NCI-H187 (cell line): ENCODE measurements around the gene C22orf23.
A peak's percentile ranks its signal among the peaks of the same experiment; 100 is the strongest.

ENCODE experiments used
- DNase-seq, 2 experiments: peaks; one replicate each; lab custom pipeline; 2025; lab: John Stamatoyannopoulos, UW

C22orf23 gene

GRCh38 chr22:37925767-37926166, 27.6 kb downstream of the C22orf23 start:
- DNase-seq: no peak

DNA sequence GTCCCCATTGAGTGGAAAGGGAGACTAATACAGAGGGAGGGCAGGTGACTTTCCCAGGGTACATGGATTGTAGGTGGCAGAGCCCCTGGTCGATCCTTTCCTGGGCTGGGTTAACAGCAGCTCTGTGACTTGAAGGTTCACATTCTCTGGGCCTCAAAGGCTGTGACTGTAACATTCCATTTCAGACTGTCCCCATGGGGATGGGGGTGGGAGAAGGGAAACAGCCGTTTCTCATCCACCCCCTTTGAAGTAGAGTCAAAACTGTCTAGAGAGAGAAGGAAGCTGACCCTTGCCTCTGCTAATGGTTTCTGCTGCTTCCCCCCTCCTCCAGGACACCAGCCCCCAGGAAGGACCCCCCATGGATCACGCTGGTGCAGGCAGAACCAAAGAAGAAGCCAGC, 28.1 kb downstream of the C22orf23 start:
- DNase-seq: no peak

DNA sequence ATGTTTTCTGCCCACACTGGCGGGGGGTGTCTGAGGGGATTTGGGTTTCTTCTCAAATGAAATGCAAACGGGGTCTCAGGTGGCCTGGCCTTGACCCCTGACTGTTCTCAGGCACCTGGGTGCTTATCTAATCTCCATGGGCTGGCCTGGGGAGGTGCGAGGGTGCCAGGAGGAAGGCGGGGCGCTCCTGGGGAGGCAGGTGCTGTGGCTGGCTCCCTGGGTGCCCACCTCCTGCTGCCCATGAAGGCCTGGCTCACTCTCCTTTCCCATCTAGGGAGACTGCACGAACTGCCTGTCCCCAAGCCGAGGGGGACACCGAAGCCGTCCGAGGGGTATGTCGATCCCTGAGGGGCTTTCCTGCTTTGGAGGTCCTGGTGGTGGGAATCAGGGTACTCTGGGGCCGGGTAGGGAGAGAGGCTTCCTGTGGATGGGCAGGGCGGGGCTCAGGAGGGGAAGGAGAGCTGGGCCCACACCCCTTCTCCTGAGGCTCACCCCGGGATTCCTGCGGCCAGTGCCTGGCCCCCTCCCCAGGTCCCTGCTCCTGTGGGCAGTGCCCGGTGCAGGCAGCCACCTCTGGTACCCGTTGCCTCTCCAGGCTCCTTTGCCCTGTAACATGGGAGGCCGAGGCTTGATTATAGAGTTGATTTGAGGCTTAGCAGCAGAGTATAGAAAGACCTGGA, 28.9 kb downstream of the C22orf23 start:
- DNase-seq: no peak

DNA sequence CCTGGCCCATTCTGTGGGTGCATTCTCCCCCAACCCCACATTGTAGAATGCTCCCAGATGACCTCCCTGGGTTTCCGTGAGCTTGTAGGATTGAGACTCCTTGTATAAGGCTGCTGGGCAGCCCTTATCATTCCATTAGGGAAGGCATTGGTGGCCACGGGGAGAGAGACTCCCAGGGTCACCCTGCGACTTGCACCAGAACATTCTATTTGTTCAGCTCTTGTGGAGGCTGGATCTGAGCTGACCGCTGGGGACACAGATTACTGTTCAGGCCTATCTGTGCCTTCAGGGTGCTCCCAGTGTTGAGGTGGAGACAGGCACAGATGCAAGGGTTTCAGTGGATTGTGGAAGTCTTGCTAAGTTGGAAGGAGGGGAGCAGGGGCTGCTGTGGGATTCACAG, 29.5 kb downstream of the C22orf23 start:
- no peak for DNase-seq

DNA sequence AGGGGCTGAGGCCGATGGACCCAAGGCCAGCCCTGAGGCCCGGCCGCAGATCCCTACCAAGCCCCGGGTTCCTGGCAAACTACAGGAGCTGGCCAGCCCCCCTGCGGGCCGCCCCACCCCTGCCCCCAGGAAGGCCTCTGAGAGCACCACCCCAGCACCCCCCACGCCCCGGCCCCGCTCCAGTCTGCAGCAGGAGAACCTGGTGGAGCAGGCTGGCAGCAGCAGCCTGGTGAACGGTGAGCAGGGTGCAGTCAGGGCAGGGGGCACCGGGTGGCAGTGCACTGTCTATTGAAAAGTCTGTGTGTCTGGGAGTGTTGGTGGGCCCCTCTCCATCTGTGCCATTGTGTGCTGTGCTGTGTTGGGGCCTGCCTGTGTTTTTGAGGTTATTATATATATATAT, 31.2 kb downstream of the C22orf23 start:
- no peak for DNase-seq

GRCh38 chr22:37920126-37920525, 33.3 kb downstream of the C22orf23 start:
- DNase-seq: no peak

DNA sequence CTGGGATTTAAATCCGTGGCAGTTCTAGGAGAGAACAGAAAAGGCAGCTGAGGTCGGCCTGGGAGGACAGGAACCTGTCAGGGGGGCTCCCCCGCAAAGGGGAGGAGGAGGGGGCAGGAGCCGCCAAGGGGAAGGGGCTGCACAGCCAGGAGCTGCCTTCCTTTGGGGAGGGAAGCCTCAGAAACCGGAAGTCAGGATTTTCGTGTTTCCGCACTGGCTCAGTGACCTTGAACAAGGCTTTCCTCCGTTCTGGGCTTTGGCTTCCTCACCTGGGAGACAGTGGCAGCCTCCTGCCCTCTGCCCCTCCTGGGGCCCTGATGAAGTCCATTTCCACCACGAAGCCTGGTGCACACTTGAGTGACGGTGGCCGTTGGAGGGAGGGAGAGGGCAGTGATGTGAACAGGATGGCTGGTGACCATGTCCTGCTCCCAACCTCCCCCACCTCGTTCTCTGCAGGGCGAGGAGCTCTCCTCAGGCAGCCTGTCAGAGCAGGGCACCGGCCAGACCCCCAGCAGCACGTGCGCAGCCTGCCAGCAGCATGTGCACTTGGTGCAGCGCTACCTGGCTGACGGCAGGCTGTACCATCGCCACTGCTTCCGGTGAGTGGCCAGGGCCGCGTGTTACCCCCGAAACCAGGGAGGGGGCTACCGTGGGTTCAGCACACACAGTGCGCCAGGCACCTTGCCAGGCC, 34.7 kb downstream of the C22orf23 start:
- DNase-seq: no peak

DNA sequence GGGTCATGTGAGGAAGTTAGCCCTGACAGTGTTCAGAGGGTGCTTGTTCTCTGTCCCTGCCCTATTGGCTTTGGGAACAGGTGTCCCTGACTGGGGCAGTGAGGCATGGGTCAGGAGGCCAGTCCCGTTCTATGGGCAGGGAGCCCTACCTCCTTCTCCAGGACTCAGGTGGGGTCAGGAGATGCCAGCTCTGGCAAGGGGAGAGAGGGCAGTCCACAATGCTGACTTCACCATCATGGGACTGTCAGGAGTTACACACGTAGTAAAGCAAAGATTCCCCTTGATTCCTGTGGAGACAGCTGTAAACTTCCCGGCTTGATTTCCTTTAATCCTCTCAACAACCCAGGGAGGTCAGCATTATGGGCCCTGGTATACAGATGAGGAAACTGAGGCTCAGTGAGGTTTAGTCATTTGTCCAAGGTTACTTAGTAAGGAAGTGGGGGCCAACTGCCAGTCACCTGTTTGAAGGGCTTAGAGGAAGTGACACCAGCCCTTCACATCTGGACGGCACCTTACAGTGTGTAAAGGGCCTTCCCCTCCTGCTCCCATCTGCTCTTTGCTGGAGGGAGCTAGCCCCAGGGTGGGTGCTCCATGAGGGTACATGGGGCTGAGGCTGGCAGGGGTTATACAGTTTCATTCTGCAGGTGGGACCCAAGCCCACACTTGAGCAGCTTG, 35.4 kb downstream of the C22orf23 start:
- no peak for DNase-seq

DNA sequence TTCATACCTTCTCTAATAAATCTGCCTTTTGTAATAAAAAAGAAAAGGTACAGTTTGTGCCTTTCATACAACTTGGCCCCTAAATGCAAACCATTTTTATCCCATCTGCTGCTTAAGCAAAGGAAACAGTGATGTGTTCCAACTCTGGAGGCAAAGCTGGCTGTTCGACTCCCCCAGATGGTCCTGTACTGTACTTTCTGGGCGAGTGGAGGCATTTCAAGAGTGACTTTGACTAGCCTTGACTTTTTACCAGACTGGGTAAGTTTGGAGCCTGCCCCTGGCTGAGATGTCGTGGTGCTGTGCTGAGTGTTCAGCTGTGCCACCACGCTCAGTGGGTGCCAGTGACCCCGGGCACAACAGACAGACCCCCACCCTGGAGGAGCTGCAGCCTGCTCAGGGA, 37.1 kb downstream of the C22orf23 start:
- DNase-seq: no peak

DNA sequence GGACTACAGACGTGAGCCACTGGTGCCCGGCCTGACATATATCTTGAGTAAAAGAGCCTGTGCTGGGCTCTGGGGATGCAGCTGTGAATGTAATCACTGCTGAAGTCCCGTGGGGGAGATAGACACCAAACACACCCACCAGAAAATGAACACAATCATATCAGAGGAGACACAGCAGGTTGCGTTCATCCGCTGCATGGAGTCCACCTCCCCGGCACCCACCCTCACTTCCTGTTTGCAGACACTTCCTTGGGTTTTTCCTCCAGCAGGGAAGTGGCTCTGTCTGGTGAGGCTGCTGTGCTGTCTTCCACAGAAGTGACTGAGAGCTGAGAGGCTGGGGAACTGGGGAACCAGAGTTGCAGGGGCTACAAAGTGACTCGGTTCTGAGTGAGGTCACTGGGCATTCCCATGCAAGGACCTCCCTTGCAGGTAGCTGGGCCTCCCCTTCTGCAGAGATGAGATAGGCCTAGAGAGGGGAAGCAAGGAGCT, 40.1 kb downstream of the C22orf23 start:
- no peak for DNase-seq

DNA sequence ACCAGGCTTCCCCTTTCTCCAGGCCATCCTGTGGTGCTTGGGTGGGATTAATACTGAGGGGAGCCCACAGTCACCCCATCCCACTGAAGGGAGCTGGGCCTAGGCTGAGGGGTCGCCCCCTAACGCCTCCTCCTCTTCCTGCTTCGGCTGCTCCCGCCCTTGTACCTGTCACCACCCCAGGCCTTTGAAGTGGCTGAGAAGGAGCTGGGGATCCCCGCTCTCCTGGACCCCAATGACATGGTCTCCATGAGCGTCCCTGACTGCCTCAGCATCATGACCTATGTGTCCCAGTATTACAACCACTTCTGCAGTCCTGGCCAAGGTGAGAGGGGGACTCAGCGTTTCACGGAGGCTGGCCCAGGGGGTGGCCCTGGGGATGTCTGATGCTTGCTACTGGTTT, 41.2 kb downstream of the C22orf23 start:
- DNase-seq: no peak

GRCh38 chr22:37911697-37912096, 41.7 kb downstream of the C22orf23 start:
- no peak for DNase-seq

DNA sequence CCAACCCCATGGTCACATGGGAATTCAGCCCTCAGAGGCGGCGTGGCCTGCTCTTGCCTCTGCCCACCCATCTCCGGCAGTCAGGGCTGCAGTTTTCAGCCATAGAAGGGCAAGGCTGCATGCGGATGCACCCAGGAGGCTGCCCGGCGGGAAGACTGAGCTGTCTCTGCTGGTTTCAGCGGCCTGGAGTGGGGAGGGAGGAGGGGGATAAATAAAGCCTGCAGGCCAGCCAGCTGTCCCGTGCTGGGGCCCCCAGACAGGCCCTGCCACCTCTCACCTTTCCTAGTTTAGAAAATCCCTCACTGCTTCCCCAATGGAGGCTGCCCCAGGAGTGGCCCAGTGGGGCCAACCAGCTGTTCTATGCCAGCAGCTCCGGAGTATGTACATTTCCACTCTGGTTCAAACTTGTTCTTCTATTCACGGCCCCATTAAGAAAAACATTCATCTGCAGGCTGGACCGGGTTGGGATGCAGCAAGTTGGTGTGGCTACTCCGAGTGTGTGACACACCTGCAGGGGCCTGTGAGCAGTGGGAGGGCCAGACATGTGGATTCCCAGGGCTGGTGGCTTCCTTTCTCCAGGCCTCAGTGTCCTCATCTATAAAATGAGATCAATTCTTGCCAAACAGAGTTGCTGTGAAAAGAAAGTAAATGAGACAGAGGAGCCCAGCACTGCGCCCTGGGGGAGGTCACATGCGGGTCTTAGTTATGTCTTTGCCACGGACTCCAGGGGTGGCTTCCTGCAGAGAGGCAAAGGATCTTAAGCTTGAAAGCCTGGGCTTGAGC, 42.3 kb downstream of the C22orf23 start:
- no peak for DNase-seq

GRCh38 chr22:37909766-37910165, 43.6 kb downstream of the C22orf23 start:
- DNase-seq: no peak

DNA sequence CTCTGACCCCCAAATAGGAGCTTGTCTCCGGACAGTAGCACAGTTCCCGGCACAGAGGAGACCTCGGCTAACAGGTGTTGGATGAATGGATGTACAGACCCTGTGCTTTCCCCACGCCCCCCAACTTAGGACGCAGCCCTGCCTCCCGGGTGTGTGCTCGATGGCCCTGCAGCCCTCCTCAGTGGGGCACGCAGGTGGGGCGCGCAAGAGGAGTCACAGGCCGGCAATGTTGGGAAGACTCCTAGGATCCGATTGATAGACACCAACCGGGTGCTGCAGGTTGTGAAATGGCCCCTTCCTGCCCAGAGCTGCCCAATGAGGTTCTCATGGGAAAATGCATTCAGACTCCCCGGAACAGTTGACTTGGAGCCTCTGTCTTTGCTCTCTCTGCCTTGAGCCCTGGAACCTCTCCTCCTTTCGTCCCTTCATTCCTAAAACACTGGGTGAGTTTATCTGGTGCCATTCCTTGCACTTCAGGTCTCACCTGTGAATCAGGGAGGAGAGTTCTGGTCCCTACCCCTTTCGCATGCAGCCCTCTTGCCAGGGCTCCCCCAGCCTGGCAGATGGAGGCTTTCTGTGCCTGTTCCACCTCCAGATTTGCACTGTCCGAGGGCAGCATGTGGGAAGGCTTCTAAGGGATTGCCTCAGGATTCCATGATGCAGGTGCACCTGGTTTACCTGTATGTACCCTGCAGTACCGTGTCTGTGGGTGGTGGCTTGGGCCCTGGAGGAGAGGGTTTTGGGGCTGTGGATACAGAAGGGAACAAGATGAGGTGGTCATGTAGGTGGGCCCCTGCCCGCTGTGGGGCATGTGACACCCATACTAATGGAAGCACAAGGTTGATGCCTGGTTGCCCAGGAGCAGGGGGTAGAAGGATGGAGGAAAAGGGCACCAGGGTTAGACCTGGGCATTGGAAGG, 46.1 kb downstream of the C22orf23 start:
- DNase-seq: no peak

GRCh38 chr22:37906364-37907008, 46.9 kb downstream of the C22orf23 start:
- DNase-seq: no peak

DNA sequence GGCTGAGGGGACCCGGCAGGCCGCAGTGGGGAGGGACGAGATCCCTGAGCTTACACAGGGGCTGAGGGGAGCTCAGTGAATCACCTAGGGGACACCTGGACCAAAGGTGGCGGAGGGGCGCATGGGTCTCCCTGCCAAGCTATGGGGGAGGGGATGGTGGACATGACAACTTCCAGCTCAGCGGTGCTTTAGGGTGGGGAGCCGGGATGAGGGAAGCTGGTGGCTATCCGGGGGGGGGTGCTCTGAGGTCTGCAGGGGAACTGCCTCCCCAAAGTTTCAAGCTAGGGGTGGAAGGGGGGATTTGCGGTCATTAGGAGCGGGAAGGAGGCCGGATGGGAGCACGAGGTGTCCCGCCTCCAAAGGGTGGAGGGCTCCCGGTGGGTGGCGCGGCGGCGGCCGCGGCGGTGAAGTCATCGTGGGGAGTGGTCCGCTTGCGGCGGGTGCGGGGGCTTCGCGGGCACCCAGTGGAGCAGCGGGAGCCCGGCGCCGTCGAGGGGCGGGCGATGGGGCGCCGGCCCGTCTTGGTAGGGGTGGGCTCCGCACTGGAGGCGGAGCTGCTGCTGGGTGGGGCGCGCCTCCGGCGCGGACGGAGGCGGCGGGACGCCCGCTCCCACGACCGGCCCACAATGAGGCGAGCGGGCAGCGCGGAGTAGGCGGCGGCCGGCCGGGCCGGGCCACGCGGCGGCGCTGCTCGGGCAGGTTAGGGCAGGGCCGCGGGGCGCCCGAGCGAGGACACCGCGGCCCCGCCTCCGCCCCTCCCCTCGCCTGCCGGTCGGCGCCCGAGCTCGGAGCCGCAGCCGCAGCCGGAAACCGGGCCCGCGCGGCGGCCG, 47.7 kb downstream of the C22orf23 start, which contains the start of gene MICALL1:
TSS of gene MICALL1 (plus strand) at position 764 of the 830 bp plus-strand sequence. CDS start 126 bp downstream, outside the sequence.
- DNase-seq: peak in 1 of 2 experiments; percentile 22

GRCh38 chr22:37904572-37905533, 48.5 kb downstream of the C22orf23 start:
- no peak for DNase-seq
